Measurements from ENCODE around the gene TGOLN2.
"Not testable (repeated sequence)": the region's sequence is repeated elsewhere in the genome, so short reads cannot be mapped to it uniquely, and the experiment has no call there.

The TGOLN2 gene

DNA sequence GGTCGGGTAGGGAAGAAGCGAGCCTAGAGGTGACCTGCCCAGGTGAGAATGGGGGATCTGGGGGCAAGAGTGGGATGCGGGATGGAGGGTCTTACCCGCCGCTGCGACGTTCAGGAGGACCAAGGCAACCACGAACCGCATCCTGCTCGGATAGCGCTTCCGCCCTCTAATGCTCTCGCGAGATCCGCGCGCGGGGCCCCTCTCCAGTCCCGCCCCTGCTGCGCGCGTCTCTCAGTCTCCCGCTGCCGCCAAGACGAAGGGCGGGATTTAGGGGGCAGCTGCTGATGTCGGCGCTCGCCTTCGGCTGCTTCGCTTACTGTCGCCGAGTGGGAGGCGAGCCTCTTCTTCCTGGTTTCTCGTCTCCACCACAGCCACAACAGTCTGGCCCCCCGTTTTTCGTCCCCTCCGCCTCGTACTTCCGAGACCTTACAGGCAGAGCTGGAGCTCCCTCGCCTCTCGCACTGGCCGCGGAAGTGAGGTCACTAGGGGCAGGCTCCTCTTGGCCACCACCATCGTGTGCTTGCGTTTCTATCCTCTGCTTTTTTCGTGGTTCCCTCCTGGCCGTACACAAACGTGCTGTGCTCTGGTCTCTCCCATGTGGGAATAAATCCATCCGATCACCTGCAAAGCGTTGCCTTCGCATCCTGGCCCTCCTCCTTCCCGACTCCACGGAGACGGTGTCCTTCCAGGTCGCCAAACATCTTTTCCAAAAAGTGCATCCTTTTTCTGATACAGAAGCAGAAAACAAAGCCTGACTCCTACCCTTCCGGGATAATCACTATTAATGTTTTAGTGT is at the start of gene TGOLN2:
Gene TGOLN2 (minus strand): TSS at position 168 of the 796 bp plus-strand sequence. CDS start 27 bp downstream, at position 141.
- peak; percentile 49 for DNase-seq (ENCODE audit: low read depth)

DNA sequence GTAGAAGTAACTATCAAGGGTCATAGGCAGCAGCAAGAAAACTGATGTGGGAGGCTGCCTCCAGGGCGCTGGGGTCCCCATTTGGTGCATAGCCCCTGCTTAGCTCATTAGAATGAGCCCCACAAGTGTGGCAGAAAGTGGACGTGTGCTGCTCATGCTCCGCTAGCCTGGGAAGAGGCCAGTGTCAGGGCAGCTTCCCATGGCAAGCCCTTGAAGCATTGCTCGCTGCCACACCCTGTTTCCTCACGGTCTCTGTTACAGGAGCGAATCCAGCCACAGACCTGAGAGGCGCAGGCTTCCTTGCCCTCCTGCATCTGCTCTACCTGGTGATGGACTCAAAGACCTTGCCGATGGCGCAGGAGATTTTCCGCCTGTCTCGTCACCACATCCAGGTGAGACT is 49.3 kb upstream of the TGOLN2 start:
- no peak for DNase-seq (ENCODE audit: low read depth)

DNA sequence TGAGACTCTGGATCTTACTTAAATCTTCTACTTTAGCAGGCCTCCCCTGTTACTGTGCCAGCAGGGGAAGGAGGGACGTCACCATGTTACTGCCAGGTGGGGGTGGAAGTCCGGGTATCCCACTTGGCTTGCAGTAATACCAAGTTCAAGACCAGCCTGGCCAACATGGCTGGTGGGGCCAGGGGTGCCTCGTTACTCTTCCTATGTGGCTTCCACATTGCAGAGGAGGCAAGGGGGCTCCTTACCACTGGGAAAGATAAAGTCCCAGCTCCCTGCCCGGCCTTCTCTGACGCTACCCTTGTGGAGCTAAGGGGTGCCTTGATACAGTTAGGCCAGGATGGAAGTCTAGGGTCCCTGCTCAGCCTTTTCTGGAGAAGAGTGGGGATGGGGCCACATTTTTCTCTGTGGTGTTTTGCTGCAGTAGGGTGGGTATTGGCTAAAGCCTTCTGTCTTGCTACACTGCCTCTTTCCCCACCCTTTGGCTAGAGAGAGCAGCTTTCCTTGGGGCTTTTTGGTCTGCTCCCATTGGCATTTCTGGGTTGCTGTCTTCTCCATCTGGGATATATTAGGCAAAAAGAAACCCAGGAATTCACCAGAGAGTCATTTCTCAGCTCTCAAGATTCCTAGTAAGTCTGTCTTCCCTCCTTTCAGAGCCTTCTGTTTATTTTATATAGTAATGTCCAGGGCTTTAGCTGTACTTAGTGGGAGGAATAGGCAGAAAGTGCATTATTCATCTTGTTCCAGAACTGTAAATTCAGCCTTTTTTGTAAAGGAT is 48.7 kb upstream of the TGOLN2 start:
- peak; percentile 49 for DNase-seq (ENCODE audit: low read depth)

DNA sequence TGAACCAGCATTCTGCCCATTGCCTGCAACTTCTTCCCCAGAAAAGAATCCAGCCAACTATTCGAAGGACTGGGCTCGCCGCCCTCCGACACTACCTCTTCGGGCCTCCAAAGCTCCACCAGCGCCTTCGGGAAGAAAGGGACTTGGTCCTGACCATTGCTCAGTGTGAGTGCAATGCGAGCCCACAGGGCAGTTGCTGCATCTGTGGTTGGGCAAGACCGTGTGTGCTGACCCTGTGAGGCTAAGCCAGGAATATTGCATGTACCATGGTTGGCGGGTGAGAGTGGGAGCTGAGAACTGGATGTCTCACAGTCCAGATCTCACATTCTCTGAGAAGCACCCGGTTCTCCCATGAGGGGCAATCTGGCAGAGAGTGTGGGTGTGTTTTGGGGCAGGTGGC is 43.3 kb upstream of the TGOLN2 start:
- no peak for DNase-seq (ENCODE audit: low read depth)

DNA sequence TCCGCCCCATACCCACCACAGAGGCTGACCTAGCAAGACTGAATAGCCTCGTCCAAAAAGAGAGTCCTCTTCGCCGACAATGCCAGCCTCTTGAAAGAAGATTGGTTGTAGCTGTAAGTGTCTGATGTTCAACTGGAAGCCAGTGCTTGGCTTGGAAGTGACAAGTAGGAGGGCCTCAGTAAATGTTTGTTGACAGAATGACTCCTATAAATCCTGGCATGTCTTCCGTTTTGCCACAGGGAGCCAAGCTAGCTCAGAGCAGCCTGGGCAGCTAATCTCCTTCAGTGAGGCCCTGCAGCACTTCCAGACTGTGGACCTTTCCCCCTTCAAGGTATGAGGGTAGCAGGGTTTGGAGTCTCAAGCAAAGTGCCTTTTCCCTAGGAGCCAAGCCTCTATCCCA is 41.7 kb upstream of the TGOLN2 start:
- no peak for DNase-seq (ENCODE audit: low read depth)

DNA sequence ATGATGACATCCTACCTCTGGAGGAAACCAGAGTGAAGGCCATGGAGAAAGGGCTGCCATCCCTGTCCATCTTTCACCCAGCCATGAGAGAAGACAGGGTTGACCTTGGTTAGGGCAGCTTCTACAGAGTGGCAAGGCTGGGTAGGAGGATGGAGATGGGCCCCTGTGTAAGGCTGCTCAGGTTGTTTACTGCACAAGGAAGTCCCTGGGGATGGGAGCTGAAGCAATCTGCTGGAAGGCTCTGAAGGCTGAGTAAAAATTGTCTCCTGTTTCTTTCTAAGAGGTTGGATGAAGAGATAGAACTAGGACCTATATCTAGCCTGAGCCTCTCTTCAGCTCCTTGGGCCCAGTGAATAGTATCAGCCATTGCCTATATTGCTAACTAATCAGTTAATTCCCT is 41.1 kb upstream of the TGOLN2 start:
- DNase-seq (ENCODE audit: low read depth), result no peak

DNA sequence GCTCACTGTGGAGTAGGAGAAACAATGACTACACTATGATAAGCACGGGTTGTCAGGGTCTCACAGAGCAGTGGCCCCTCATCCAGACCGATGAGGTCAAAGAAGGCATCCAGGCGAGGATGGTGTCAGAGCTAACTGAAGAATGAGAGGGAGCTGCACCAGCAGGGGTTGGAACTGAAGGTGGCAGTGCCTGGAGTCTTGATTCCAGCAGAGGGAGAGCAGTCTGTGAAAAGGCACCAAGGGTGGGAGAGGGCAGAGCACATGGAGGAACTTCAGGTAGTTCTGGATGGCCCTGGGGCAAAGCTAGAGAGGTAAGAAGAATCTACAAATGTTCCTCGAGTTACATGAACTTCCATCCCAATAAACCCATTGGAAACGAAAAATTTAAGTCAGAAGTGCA is 39.4 kb upstream of the TGOLN2 start:
- no peak for DNase-seq (ENCODE audit: low read depth)

DNA sequence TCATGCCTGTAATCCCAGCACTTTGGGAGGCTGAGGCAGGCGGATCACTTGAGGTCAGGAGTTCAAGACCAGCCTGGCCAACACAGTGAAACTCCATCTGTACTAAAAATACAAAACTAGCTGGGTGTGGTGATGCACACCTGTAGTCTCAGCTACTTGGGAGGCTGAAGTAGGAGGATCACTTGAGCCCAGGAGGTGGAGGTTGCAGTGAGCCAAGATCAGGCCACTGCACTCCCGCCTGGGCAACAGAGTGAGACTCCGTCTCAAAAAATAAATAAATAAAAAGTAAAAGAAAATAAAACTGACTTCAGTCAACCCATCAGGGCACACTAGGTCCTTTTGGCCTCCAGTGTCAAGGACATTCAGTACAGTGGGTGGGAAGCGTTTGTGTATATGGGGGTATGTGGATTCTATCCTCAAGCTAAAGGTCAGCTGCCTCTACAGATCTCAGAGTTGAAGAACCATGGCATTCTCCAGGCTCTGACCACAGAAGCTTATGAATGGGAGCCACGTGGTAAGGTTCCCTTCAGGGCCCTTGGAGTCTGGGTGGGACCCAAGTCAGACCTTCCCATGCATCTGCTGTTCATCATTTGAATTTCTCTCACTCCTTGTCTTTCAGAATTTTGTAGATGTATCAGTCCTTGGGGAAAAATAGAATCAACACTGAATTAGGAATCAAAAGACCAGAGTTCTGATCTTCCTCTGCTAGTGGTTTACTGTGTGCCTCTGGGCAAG is 35.0 kb upstream of the TGOLN2 start:
- DNase-seq (ENCODE audit: low read depth), result not testable (repeated sequence)

DNA sequence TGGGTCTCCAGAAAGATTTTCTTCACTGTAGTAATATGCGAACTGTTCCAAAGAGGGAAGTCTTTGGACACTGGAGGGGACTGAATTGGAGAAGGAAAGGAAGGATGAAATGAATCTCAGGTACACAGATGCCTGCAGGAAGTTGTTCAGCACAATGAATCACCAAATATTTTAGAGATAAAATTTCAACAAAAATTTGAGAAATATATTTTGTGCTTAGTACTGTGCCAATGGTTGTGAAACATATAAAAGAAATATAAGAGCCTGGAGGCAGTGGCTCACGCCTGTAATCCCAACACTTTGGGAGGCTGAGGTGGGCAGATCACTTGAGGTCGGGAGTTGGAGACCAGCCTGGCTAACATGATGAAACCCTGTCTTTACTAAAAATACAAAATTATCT is 29.9 kb upstream of the TGOLN2 start:
- DNase-seq (ENCODE audit: low read depth), result no peak

DNA sequence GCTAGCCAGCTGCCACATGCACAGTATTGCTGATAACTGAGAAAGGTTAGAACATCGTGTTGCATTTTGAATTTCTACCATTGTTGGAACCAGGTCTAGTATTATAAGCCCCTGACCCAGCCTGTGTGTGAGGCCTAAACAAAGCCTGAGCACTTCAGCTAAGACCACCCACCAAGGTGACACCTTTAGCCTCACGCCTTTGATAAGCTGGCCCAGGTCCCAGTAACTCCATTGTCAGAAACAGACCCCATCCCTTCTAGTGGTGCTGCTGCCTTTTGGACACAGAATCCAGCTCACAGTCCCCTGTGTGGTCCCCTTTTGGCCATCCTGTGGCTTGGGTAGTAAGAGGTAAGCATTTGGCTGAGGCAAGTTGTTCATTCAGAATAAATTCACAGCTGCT is 28.4 kb upstream of the TGOLN2 start:
- DNase-seq (ENCODE audit: low read depth), result no peak

DNA sequence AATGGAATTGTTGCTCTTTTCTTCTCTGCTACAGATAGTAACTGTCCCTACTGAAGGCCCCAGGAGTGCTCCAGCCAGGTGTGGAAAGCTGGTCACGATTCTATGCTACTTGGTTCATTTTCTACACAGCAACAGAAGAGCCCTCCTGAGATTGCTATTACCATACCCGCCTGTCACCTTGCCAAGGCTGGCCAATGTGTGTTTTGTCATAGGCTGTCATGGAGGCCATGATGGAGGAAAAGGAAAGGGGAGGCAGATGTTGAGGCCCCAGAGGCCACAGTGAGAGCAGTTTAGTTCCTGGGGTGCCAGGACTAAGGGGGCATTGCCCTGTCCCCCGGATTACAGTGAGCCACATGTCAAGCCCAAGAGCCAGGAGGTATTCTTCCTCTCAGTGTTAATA is 27.7 kb upstream of the TGOLN2 start:
- DNase-seq (ENCODE audit: low read depth), result no peak

DNA sequence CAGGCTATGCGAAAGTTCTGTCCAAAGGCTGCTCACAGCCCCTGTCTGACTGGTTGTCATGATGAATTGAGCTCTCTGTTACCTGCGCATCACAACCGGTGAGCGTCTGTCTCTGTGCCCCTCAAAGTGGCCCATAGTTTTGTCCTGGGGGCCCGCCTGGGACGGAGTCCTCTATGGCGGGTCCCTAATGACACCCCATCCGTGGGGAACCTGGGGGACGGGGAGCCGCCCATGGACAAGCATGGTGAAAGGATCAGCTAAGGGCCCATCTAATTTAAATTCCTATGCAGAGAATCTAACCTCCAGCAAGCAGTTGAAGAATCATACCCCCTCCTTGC is 27.3 kb upstream of the TGOLN2 start:
- DNase-seq (ENCODE audit: low read depth), result no peak

DNA sequence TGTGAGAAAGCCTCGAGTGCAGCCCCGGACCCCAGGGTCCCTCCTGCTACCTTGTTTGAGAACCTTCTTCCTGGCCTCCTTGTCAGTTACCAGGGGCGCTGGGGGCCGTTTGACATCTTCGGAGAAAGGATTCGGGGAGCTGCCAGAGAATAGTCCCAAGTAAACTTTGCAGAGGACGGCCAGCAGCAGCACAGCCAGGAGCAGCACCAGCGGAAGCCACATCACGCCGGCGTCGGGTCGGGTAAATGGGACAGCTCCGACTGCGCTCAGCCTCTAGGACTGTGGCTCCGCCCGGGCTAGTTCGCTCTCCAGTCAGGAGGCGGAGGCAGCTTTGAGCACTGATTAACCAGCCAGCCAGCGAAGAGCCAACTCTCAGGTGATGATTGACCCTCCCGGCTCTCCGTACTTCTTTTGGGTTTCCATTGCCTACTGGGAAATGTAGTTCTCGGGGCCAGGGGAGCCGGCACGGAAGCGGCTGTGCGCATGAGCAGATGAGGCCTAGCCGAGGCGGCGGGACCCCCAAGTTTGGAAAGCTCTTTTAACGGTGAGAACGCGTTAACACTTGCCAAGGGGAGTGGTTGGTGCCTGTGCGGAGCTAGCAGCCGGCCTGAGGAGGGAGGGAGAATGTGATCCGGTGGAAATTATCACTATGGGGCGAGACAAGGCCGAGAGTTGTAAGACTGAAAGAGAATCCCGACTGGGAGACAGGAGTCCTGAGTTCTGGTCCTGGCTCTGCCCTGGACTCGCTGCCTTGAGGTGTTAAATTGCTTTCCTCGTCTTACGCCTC is 26.7 kb upstream of the TGOLN2 start, which contains the start of the genes ELMOD3 and RETSAT:
Gene ELMOD3 (plus strand): TSS at position 484 of the 787 bp plus-strand sequence. CDS start 2,430 bp downstream, outside the sequence.
Gene RETSAT (minus strand): TSS at position 243 of the 787 bp plus-strand sequence. CDS start 21 bp downstream, at position 222.
- peak; percentile 97 for DNase-seq (ENCODE audit: low read depth)

DNA sequence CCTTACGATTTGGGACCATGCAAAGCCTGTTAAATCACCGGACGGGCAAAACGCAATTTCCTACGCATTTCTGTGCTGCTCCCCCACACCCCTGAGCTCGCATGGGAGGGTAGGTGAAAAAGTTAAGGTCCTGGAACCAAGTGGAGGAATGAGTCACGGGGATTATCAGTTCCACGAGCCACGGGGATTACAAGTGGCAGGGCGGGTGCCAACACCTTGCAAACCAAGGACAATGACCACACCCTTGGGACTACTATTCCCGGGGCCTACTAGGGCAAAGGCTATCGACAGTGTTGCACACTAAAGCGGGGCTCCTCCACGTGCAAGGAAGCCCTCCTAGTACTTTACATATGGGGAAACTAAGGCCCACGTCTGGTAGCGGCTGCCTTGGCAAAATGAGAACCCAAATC is 26.1 kb upstream of the TGOLN2 start:
- DNase-seq (ENCODE audit: low read depth), result no peak

DNA sequence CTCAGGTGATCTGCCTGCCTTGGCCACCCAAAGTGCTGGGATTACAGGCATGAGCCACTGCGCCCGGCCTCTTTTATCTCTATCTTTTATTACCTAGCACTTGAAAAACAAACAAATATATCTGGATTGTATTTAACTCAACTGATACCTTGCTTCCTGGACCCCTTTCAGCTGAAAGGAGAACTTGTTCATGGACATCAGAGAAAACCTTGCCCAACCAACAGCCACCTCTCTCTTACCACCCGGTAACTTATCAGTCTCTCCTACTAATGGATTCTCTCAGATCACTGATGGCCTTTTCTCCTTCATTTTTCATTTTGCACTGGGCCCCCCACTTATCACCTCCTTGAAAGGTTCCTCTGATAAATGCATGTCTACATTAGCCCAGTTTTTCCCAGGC is 19.8 kb upstream of the TGOLN2 start:
- DNase-seq (ENCODE audit: low read depth), result no peak

DNA sequence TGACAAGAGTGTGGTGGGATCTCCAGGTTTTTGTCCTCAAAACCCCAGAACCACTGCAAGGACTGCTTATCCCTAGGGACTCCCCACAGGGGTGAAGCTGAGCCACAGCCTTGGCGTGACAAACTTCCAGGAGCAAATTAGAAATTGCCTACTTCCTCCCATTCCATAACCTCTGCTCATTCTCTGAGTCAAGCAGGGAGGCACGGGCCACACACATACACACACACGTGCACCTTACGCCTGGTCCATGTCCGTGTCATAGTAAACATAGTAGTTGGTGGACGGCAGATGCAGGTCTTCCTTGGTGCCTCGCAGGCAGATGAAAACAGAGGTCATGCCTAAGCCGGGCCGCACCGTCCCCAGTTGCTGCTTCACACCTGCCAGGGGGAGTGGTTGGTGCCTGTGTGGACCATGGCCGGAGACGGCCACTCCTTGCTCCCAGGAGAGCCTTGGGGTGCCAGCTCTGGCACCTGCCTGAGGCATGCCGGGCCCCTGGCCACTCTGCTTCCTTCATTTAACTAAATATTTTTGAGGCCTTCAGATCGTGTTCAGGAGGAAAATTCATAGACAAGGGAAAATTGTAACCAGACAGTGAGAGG is 16.7 kb upstream of the TGOLN2 start:
- no peak for DNase-seq (ENCODE audit: low read depth)

DNA sequence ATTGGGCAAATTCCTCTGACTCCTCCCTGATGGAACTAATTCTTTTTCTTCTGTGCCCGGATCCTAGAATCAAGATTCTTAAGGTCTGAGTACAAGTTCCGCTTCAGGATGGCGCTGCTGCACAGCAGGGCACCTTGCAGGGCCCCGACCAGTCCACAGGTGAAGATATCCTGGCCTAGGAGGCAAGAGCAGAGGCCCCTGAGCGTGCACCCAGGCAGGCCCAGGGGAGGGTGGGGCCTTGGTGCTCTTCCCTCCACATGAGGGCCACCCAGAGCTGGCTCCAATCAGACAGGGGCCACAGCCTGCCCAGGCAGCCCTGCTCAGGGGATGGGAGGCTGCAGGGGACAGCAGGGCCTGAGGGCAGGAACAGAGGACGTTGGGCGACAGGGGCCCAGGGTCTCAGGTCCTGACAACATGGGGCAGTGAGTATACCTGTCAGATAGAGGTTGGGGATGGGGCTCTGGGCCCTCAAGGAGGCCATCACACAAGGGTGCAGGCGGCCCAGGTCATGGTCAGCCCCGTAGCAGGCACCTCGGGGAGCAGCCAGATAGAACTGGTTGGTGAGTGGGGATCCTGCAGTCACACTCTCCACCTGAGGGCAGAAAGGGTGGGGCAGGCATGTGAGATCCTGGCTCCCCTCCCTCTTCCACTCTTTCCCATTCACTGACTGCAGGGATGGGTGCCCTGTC is 15.6 kb upstream of the TGOLN2 start:
- not testable (repeated sequence) for DNase-seq (ENCODE audit: low read depth)

DNA sequence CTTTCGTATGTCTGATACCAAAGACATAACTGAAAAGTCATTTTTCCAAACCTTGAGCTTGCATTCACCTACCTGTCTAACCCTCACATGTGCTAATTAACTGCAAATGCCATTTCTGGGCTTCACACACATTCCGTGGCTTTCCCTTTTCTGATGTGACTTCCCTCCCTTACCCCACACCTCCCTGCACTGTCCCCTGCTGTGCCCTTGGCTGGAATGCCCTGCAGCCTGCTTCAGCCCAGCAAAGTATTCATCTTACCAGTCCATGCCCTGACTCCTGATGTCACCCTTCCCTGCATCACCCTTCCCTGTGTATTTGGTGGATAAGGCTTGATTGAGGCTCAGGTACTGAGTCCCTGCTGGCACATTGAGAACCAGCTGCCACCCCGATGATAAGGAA is 14.4 kb upstream of the TGOLN2 start:
- DNase-seq (ENCODE audit: low read depth), result no peak

DNA sequence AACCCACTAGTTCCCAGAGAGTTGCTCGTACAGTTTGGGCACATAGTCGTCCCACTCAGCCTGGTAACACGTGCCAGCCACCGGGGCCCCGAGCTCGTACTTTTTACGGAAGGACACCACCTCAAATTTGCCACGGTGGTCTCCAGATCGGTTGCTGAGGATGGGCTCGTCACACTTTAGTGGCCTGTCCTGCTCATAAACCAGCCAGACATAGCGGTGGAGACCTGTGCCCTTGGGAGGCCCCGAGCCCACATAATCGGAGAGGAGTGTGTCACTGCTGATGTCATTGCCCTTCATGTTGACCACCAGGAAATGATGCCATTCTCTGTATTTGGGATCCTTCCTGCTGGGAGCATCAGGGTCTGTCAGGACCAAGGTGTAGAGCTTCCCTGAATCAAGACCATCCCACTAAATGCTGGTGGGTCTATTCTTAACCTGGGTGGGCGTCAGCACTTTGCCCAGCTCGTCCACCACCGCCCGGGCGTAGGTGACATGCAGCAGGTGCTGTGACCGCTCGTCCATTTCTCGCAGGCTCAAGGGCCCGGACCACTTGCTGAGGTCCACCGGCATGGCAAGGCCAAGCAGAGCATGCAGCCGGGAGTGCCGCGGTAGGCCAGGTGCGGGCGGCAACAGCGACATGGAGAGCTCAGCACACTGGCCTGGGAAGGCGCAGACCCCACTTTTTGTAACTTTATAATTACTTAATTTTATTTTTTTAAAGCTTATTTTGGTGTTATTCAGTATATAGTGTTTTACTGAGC is 13.7 kb upstream of the TGOLN2 start:
- DNase-seq (ENCODE audit: low read depth), result no peak
